HCT116 (cell line): ENCODE measurements around the gene PWWP2B. TPM values are rescaled to one million over a fixed set of nuclear protein-coding genes. Genes with fewer than 3 reads are reported as not detected.

Source experiments
- ATAC-seq: fragments of 200-7000 bp; cut with Tn5 transposase; 2 replicates; pipeline ENCODE4 v1.9.1; 2020; ENCODE audit warnings: mild to moderate bottlenecking, moderate library complexity
- BruUV-seq: library from RNA; stranded (reverse); fragments of 400-500 nt; replicated peaks from 2 replicates; lab custom pipeline; 2021; lab: Mats Ljungman, UMichigan
- CTCF ChIA-PET: fragments of 300-600 bp; sonication (Branson Sonifier 250); formaldehyde crosslinking; loops from one replicate; lab custom pipeline; 2021; ENCODE audit warnings: antibody characterized with exemption; lab: Charles Lee
- POLR2A ChIA-PET: fragments of 300-600, 350-600 bp; sonication (Branson Sonifier 250); formaldehyde crosslinking; loops from one replicate; lab custom pipeline; 2021; ENCODE audit warnings: antibody characterized with exemption; lab: Charles Lee
- RAD21 ChIA-PET, 2 experiments: fragments of 300-600 bp; sonication (Branson Sonifier 250); formaldehyde crosslinking; loops; one replicate each; lab custom pipeline; 2023; ENCODE audit warnings: low total read pairs in 2 of 2; ENCODE audit not compliant: uncharacterized antibody in 2 of 2, unreplicated experiment in 2 of 2, low non-redundant PET in 1 of 2; lab: Charles Lee
- DNase-seq: peaks from one replicate; pipeline ENCODE4 v3.0.0-alpha.2; 2010; ENCODE audit warnings: low read depth, low spot score
- H2AFZ ChIP-seq: fragments of 200-600 bp; shearing (Covaris generic), sonication (generic); 2 replicates; pipeline ENCODE4 v1.6.1; 2017; ENCODE audit warnings: low read depth, mixed run types, mixed read lengths, antibody characterized with exemption, low read length; ENCODE audit not compliant: poor library complexity, severe bottlenecking
- H3K27ac ChIP-seq: 2 replicates; pipeline ENCODE4 v1.5.1; 2012; ENCODE audit warnings: low read depth, low read length
- H3K27me3 ChIP-seq: fragments of 200-600 bp; sonication (generic); 2 replicates; pipeline ENCODE4 v1.6.1; 2016; ENCODE audit warnings: mixed run types, low read length, mixed read lengths; ENCODE audit not compliant: insufficient read depth
- H3K36me3 ChIP-seq, 2 experiments: fragments of 200-500 bp in 1 of 2; fragments of 200-600 bp in 1 of 2; sonication (Bioruptor generic) in 1 of 2; sonication (generic) in 1 of 2; 2 replicates each; pipeline versions ENCODE4 v1.5.1 to v1.6.1; 2014 to 2016; ENCODE audit warnings: low read length in 2 of 2, inconsistent platforms in 1 of 2, mixed read lengths in 1 of 2, mixed run types in 1 of 2; ENCODE audit not compliant: insufficient read depth in 2 of 2, control insufficient read depth in 1 of 2
- H3K4me1 ChIP-seq, 2 experiments: fragments of 200-600 bp in 1 of 2; sonication (generic) in 1 of 2; 2 replicates each; pipeline versions ENCODE4 v1.5.1 to v1.6.1; 2012 to 2017; ENCODE audit warnings: low read length in 2 of 2, inconsistent platforms in 1 of 2, mild to moderate bottlenecking in 1 of 2, mixed read lengths in 1 of 2, mixed run types in 1 of 2, moderate library complexity in 1 of 2; ENCODE audit not compliant: insufficient read depth in 2 of 2, control insufficient read depth in 1 of 2
- H3K4me2 ChIP-seq: fragments of 200-600 bp; sonication (generic); 2 replicates; pipeline ENCODE4 v1.6.1; 2017; ENCODE audit warnings: mixed run types, low read length, mixed read lengths
- H3K4me3 ChIP-seq, 2 experiments: fragments of 200-600 bp in 1 of 2; sonication (generic) in 1 of 2; replicated peaks in 1 of 2; 2 replicates each; pipeline ENCODE4 v1.5.1; 2011 to 2016; ENCODE audit warnings: low read length in 2 of 2, control low read depth in 1 of 2, low read depth in 1 of 2, mild to moderate bottlenecking in 1 of 2, mixed read lengths in 1 of 2, mixed run types in 1 of 2
- H3K79me2 ChIP-seq: fragments of 200-600 bp; sonication (generic); 2 replicates; pipeline ENCODE4 v1.6.1; 2017; ENCODE audit warnings: mild to moderate bottlenecking, mixed run types, low read length, moderate library complexity, mixed read lengths; ENCODE audit not compliant: insufficient read depth
- H3K9ac ChIP-seq: fragments of 200-600 bp; sonication (generic); 2 replicates; pipeline ENCODE4 v1.6.1; 2016; ENCODE audit warnings: low read length, mixed read lengths
- H3K9me2 ChIP-seq: fragments of 200-600 bp; sonication (generic), shearing (Covaris generic); 2 replicates; pipeline ENCODE4 v1.6.1; 2017; ENCODE audit warnings: mixed run types, mild to moderate bottlenecking, moderate library complexity; ENCODE audit not compliant: insufficient read depth
- H3K9me3 ChIP-seq, 2 experiments: fragments of 200-500 bp in 1 of 2; fragments of 200-600 bp in 1 of 2; sonication (Bioruptor generic) in 1 of 2; sonication (generic) in 1 of 2; 2 replicates each; pipeline ENCODE4 v1.6.1; 2014 to 2017; ENCODE audit warnings: low read length in 2 of 2, mixed read lengths in 2 of 2, inconsistent platforms in 1 of 2, low read depth in 1 of 2, mild to moderate bottlenecking in 1 of 2, mixed run types in 1 of 2, moderate library complexity in 1 of 2; ENCODE audit not compliant: control insufficient read depth in 1 of 2, insufficient read depth in 1 of 2
- H4K20me1 ChIP-seq: fragments of 200-600 bp; sonication (generic), shearing (Covaris generic); 2 replicates; pipeline ENCODE4 v1.6.1; 2017; ENCODE audit warnings: mixed run types, mild to moderate bottlenecking, moderate library complexity; ENCODE audit not compliant: insufficient read depth
- CBX3 ChIP-seq: IDR thresholded peaks from 2 replicates; pipeline ENCODE4 v1.6.1; 2012; ENCODE audit warnings: low read depth
- CEBPB ChIP-seq: IDR thresholded peaks from 2 replicates; pipeline ENCODE4 v1.6.1; 2012; ENCODE audit warnings: low read depth
- ELF1 ChIP-seq: IDR thresholded peaks from 2 replicates; pipeline ENCODE4 v1.6.1; 2012; ENCODE audit warnings: low read depth, borderline replicate concordance
- EZH2 ChIP-seq: fragments of 200-600 bp; sonication (generic); IDR thresholded peaks from 2 replicates; pipeline ENCODE4 v1.6.1; 2017; ENCODE audit warnings: antibody characterized with exemption, mixed run types
- EZH2phosphoT487 ChIP-seq: fragments of 200-600 bp; IDR thresholded peaks from 2 replicates; pipeline ENCODE4 v1.6.1; 2018; ENCODE audit warnings: antibody characterized with exemption, borderline replicate concordance
- POLR2A ChIP-seq: IDR thresholded peaks from 2 replicates; pipeline ENCODE4 v1.7.0; 2011; ENCODE audit warnings: borderline replicate concordance; ENCODE audit not compliant: insufficient read depth, insufficient read length; ENCODE audit errors: extremely low read depth
- POLR2AphosphoS5 ChIP-seq: IDR thresholded peaks from 2 replicates; pipeline ENCODE4 v1.6.1; 2011; ENCODE audit warnings: mild to moderate bottlenecking, low read depth, low read length, moderate library complexity
- RAD21 ChIP-seq: IDR thresholded peaks from 2 replicates; pipeline ENCODE4 v1.6.1; 2012; ENCODE audit warnings: low read depth, mild to moderate bottlenecking
- SIN3A ChIP-seq: IDR thresholded peaks from 2 replicates; pipeline ENCODE4 v1.6.1; 2012; ENCODE audit warnings: low read depth
- SP1 ChIP-seq: IDR thresholded peaks from 2 replicates; pipeline ENCODE4 v1.6.1; 2012; ENCODE audit warnings: low read depth
- SRF ChIP-seq: IDR thresholded peaks from 2 replicates; pipeline ENCODE4 v1.6.1; 2012; ENCODE audit warnings: low read depth
- TCF7L2 ChIP-seq: IDR thresholded peaks from 2 replicates; pipeline ENCODE4 v1.7.0; 2011; ENCODE audit warnings: borderline replicate concordance, inconsistent platforms; ENCODE audit not compliant: insufficient read depth, insufficient read length; ENCODE audit errors: extremely low read depth
- YY1 ChIP-seq: IDR thresholded peaks from 2 replicates; pipeline ENCODE4 v1.6.1; 2011; ENCODE audit warnings: low read length, low read depth, moderate library complexity, mild to moderate bottlenecking; ENCODE audit not compliant: insufficient replicate concordance; ENCODE audit errors: extremely low read depth
- ZFX ChIP-seq: fragments of 450-650 bp; IDR thresholded peaks from 2 replicates; pipeline ENCODE4 v1.6.1; 2017
- ZNF274 ChIP-seq: fragments of 200-500 bp; sonication (Bioruptor generic); IDR thresholded peaks from 2 replicates; pipeline ENCODE4 v1.6.1; 2014; ENCODE audit warnings: mild to moderate bottlenecking, low read depth, low read length, inconsistent platforms
- intact Hi-C: fragments of 100-400 bp; cut with micrococcal nuclease; formaldehyde crosslinking; loops from 2 replicates; pipeline ENCODE4 v1.10.0; 2022
- total RNA-seq: library from RNA; stranded (reverse); gene quantifications from one replicate; pipeline ENCODE4 v1.2.1, GENCODE V29; 2021; ENCODE audit not compliant: unreplicated experiment
- TF ChIP-seq, protein P1 (sequence below): IDR thresholded peaks from 2 replicates; pipeline ENCODE4 v1.6.1; 2011; ENCODE audit warnings: mild to moderate bottlenecking, low read length, moderate library complexity; ENCODE audit not compliant: insufficient replicate concordance; ENCODE audit errors: extremely low read depth
- TF ChIP-seq, protein P2 (sequence below): IDR thresholded peaks from 2 replicates; pipeline ENCODE4 v1.6.1; 2012
- TF ChIP-seq, protein P3 (sequence below): IDR thresholded peaks from 2 replicates; pipeline ENCODE4 v1.6.1; 2012

PWWP2B gene
- total RNA-seq, 1 experiment from 2014 or later = 13.9 TPM

DNA sequence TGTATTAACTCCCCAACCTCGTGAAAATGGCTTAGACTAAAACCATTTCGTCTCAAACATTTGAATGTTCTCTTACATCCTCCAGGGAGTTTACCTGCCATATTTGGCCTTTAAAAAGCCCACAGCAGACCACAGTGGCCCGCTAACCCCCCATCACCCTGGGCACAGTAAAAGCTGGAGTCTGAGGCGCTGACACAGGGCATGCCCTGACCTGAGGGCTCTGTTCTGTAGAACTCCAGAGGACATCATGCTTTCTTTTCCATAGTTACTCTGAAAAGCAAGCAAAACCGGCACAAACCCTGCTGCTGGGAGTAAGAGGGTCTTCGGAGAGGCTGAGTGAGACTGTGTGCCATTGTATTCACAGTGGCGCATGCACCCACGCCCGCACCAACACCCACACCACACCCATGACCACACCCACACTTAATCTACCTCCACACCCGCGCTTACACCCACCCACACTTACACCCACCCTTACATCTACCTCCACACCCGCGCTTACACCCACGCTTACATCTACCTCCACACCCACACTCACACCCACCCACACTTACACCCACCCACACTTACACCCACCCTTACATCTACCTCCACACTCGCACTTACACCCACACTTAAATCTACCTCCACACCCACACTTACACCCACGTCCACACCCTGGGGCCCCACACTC, 32.9 kb upstream of the PWWP2B start:
- ChIA-PET POLR2A (no interaction called here), RAD21 (no interaction called here), CTCF (no interaction called here)
- no peaks in the 10 kb centered on the region for H3K9me2 ChIP-seq
- intact Hi-C loops = no loop called here
- H3K4me2 ChIP-seq = no peak overlapping the region
- no peak overlapping the region for H3K27ac ChIP-seq
- H4K20me1 ChIP-seq = no peaks in the 10 kb centered on the region
- no peaks in the 10 kb centered on the region for H3K9me3 ChIP-seq
- H3K36me3 ChIP-seq = no peaks in the 10 kb centered on the region
- ATAC-seq (no peak), DNase-seq (no peak)
- H3K9ac ChIP-seq = no peak overlapping the region
- H3K79me2 ChIP-seq = no peaks in the 10 kb centered on the region
- no peaks in the 10 kb centered on the region for H3K4me1 ChIP-seq
- H3K4me3 ChIP-seq = no peak overlapping the region
- no TSS peak for BruUV-seq
- TF ChIP-seq EZH2 (no peak), POLR2A (no peak)
- H3K27me3 ChIP-seq = no peaks in the 10 kb centered on the region
- H2AFZ ChIP-seq = no peak overlapping the region

DNA sequence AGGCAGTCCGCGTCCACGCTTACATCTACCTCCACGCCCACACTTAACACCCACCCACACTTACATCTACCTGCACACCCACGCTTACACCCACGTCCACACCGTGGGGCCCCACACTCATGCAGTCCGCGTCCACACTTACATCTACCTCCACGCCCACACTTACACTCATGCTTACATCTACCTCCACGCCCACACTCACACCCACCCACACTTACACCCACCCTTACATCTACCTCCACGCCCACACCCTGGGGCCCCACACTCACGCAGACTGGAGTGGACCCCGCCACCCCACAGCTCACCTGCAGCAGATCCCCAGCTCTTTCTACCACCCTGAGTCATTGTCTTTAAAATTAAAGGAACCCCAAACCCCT, 32.4 kb upstream of the PWWP2B start:
- Histone ChIP-seq H3K36me3 (no peaks in the 10 kb centered on the region), H3K9ac (no peak overlapping the region), H3K9me3 (no peaks in the 10 kb centered on the region), H3K27me3 (no peaks in the 10 kb centered on the region), H3K4me1 (no peaks in the 10 kb centered on the region), H3K9me2 (no peaks in the 10 kb centered on the region), H3K79me2 (no peaks in the 10 kb centered on the region), H3K4me2 (no peak overlapping the region), H4K20me1 (no peaks in the 10 kb centered on the region), H2AFZ (no peak overlapping the region), H3K4me3 (no peak overlapping the region), H3K27ac (no peak overlapping the region)
- no TSS peak for BruUV-seq
- DNase-seq = no peak
- intact Hi-C loops = no loop called here
- no peak for ATAC-seq
- TF ChIP-seq ELF1 = no peak
- TF ChIP-seq, protein P1, sequence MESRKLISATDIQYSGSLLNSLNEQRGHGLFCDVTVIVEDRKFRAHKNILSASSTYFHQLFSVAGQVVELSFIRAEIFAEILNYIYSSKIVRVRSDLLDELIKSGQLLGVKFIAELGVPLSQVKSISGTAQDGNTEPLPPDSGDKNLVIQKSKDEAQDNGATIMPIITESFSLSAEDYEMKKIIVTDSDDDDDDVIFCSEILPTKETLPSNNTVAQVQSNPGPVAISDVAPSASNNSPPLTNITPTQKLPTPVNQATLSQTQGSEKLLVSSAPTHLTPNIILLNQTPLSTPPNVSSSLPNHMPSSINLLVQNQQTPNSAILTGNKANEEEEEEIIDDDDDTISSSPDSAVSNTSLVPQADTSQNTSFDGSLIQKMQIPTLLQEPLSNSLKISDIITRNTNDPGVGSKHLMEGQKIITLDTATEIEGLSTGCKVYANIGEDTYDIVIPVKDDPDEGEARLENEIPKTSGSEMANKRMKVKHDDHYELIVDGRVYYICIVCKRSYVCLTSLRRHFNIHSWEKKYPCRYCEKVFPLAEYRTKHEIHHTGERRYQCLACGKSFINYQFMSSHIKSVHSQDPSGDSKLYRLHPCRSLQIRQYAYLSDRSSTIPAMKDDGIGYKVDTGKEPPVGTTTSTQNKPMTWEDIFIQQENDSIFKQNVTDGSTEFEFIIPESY = no peak
- TF ChIP-seq, protein P2, sequence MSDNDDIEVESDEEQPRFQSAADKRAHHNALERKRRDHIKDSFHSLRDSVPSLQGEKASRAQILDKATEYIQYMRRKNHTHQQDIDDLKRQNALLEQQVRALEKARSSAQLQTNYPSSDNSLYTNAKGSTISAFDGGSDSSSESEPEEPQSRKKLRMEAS = no peak
- no peak for TF ChIP-seq RAD21
- TF ChIP-seq YY1 = no peak
- no peak for TF ChIP-seq SP1
- TF ChIP-seq ZFX = no peak
- no peak for TF ChIP-seq CBX3
- TF ChIP-seq, protein P3, sequence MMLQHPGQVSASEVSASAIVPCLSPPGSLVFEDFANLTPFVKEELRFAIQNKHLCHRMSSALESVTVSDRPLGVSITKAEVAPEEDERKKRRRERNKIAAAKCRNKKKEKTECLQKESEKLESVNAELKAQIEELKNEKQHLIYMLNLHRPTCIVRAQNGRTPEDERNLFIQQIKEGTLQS = no peak
- TF ChIP-seq SIN3A = no peak
- no peak for TF ChIP-seq EZH2phosphoT487
- TF ChIP-seq TCF7L2 = no peak
- no peak for TF ChIP-seq POLR2AphosphoS5
- TF ChIP-seq ZNF274 = no peak
- no peak for TF ChIP-seq SRF
- TF ChIP-seq CEBPB = no peak
- ChIA-PET RAD21 (no interaction called here), CTCF (no interaction called here), POLR2A (no interaction called here)
